ENCODE results near the gene ST8SIA1.

Gene ST8SIA1

GRCh38 chr12:22230280-22230794, 104.2 kb downstream of the ST8SIA1 start:
- DNase-seq = no peak

GRCh38 chr12:22229652-22230279, 104.7 kb downstream of the ST8SIA1 start:
- no peak for DNase-seq

- no peak for DNase-seq
These were observed 106.3 kb downstream of the ST8SIA1 start for GRCh38 chr12:22228022-22228875.

GRCh38 chr12:22223356-22223755, 111.2 kb downstream of the ST8SIA1 start:
- DNase-seq = no peak

GRCh38 chr12:22217556-22217955, 117.0 kb downstream of the ST8SIA1 start:
- DNase-seq = no peak

- no peak for DNase-seq
These were observed 118.8 kb downstream of the ST8SIA1 start for GRCh38 chr12:22215467-22216253.

- no peak for DNase-seq
These were observed 123.4 kb downstream of the ST8SIA1 start for GRCh38 chr12:22211128-22211527.

GRCh38 chr12:22209422-22209821, 125.1 kb downstream of the ST8SIA1 start:
- DNase-seq = no peak

- DNase-seq = no peak
These were observed 128.3 kb downstream of the ST8SIA1 start for GRCh38 chr12:22206111-22206728.

GRCh38 chr12:22204391-22204790, 130.1 kb downstream of the ST8SIA1 start:
- no peak for DNase-seq

GRCh38 chr12:22202847-22203246, 131.7 kb downstream of the ST8SIA1 start:
- no peak for DNase-seq

GRCh38 chr12:22201101-22201500, 133.4 kb downstream of the ST8SIA1 start:
- no peak for DNase-seq

- no peak for DNase-seq
These were observed 138.3 kb downstream of the ST8SIA1 start for GRCh38 chr12:22196236-22196635.

GRCh38 chr12:22190969-22191368, 143.5 kb downstream of the ST8SIA1 start:
- DNase-seq = no peak

GRCh38 chr12:22188431-22188830, 146.1 kb downstream of the ST8SIA1 start:
- DNase-seq = no peak

GRCh38 chr12:22180705-22181104, 153.8 kb downstream of the ST8SIA1 start:
- DNase-seq = no peak

GRCh38 chr12:22173177-22173576, 161.3 kb downstream of the ST8SIA1 start:
- no peak for DNase-seq

- DNase-seq = no peak
These were observed 162.0 kb downstream of the ST8SIA1 start for GRCh38 chr12:22172501-22172900.

GRCh38 chr12:22169376-22169775, 165.1 kb downstream of the ST8SIA1 start:
- no peak for DNase-seq

GRCh38 chr12:22164139-22164538, 170.4 kb downstream of the ST8SIA1 start:
- no peak for DNase-seq

- DNase-seq = no peak
These were observed 170.9 kb downstream of the ST8SIA1 start for GRCh38 chr12:22163594-22163993.

GRCh38 chr12:22160396-22161003, 174.0 kb downstream of the ST8SIA1 start:
- DNase-seq = no peak
